CD4-positive, alpha-beta T cell (primary cell): ENCODE data around the gene ESRP2. TPM values are rescaled to one million over a fixed set of nuclear protein-coding genes. Genes with fewer than 3 reads are reported as not detected.

Source experiments
- ATAC-seq: fragments of 200-7000 bp; cut with Tn5 transposase; one replicate; pipeline ENCODE4 v1.10.0; 2022; ENCODE audit warnings: mild to moderate bottlenecking; ENCODE audit not compliant: poor library complexity
- CTCF ChIA-PET: fragments of 350-600 bp; sonication (Branson Sonifier 250); formaldehyde crosslinking; loops from one replicate; lab custom pipeline; 2021; ENCODE audit warnings: antibody characterized with exemption, inconsistent platforms; lab: Charles Lee
- POLR2A ChIA-PET: fragments of 350-600 bp; sonication (Branson Sonifier 250); formaldehyde crosslinking; loops from one replicate; lab custom pipeline; 2021; ENCODE audit warnings: antibody characterized with exemption, inconsistent platforms; lab: Charles Lee
- DNase-seq, 14 experiments: peaks; one replicate each; pipeline ENCODE4 v3.0.0-alpha.2; 2013 to 2020; ENCODE audit warnings: mixed read lengths in 2 of 14
- H3K27ac ChIP-seq, 2 donors: one replicate each; pipeline versions ENCODE4 v1.5.1 to v1.7.0; 2013; ENCODE audit warnings: low read length in 2 of 2, low read depth in 1 of 2, mild to moderate bottlenecking in 1 of 2
- H3K27me3 ChIP-seq, 2 experiments: 1 replicate in 1 of 2; 2 replicates in 1 of 2; pipeline versions ENCODE4 v1.6.1 to v1.7.0; 2013; ENCODE audit warnings: low read length in 2 of 2, control low read depth in 1 of 2, mild to moderate bottlenecking in 1 of 2, moderate library complexity in 1 of 2; ENCODE audit not compliant: insufficient read depth in 2 of 2, control insufficient read depth in 1 of 2
- H3K36me3 ChIP-seq: one replicate; pipeline ENCODE4 v1.6.1; 2013; ENCODE audit warnings: low read length, control low read depth; ENCODE audit not compliant: insufficient read depth
- H3K4me1 ChIP-seq: one replicate; pipeline ENCODE4 v1.6.1; 2013; ENCODE audit warnings: low read length, control low read depth; ENCODE audit not compliant: insufficient read depth
- H3K4me3 ChIP-seq: one replicate; pipeline ENCODE4 v1.5.1; 2013; ENCODE audit warnings: mild to moderate bottlenecking, low read length, moderate library complexity
- H3K9me3 ChIP-seq, 2 experiments: 1 replicate in 1 of 2; 2 replicates in 1 of 2; pipeline versions ENCODE4 v1.6.1 to v1.7.0; 2013; ENCODE audit warnings: low read length in 2 of 2, mild to moderate bottlenecking in 2 of 2, control low read depth in 1 of 2, moderate library complexity in 1 of 2; ENCODE audit not compliant: control insufficient read depth in 1 of 2, insufficient read depth in 1 of 2
- H3K27ac Mint-ChIP-seq: one replicate; pipeline ENCODE4 v1.8.0; 2020; ENCODE audit warnings: mixed read lengths
- H3K27me3 Mint-ChIP-seq: one replicate; pipeline ENCODE4 v1.8.0; 2021; ENCODE audit warnings: mixed read lengths
- H3K36me3 Mint-ChIP-seq: one replicate; pipeline ENCODE4 v1.8.0; 2021; ENCODE audit warnings: low read depth, mixed read lengths
- H3K4me1 Mint-ChIP-seq: one replicate; pipeline ENCODE4 v1.8.0; 2021; ENCODE audit warnings: low read depth, mixed read lengths
- H3K4me3 Mint-ChIP-seq: one replicate; pipeline ENCODE4 v1.8.0; 2020; ENCODE audit warnings: mild to moderate bottlenecking, mixed read lengths
- H3K9me3 Mint-ChIP-seq: one replicate; pipeline ENCODE4 v1.8.0; 2020; ENCODE audit warnings: mixed read lengths
- CTCF ChIP-seq: fragments of 200-600 bp; IDR thresholded peaks from one replicate; pipeline ENCODE4 v1.8.0; 2022; ENCODE audit warnings: antibody characterized with exemption, mild to moderate bottlenecking
- intact Hi-C, 2 experiments: fragments of 100-400 bp; cut with DNase I in 1 of 2; cut with micrococcal nuclease in 1 of 2; formaldehyde crosslinking; loops; one replicate each; pipeline versions ENCODE4 v1.15.1 to v1.9.0; 2023 to 2025; cut with DNase I, micrococcal nuclease
- total RNA-seq, 174 experiments: library from RNA in 2 of 174; stranded (reverse) in 2 of 174; gene quantifications; one replicate each; pipeline ENCODE4 v1.2.3 and lab custom pipeline; 2021 to 2026

The ESRP2 gene
- total RNA-seq, 2 experiments from 2014 or later: not detected

GRCh38 chr16:68264128-68265077, 28.5 kb upstream of the ESRP2 start, which contains the start of gene SLC7A6:
TSS of gene SLC7A6 (plus strand) at chr16:68264526. CDS start at chr16:68274727, 10,201 bp downstream.
- H3K27me3 Mint-ChIP-seq: no peaks in the 10 kb centered on the region
- Histone ChIP-seq H3K4me1 (peaks cover 62% of the 10 kb centered on the region), H3K27ac (peak within 1 kb of the TSS; percentile 96 to 99), H3K27me3 (no peaks in the 10 kb centered on the region), H3K36me3 (peaks cover 24% of the 10 kb centered on the region), H3K4me3 (peak within 1 kb of the TSS; percentile 74), H3K9me3 (no peaks in the 10 kb centered on the region)
- TF ChIP-seq CTCF: peak; percentile 63
- peak within 1 kb of the TSS; percentile 94 for H3K27ac Mint-ChIP-seq
- peak within 1 kb of the TSS; percentile 98 for H3K4me3 Mint-ChIP-seq
- CTCF ChIA-PET: interaction anchor here (0.6 to 5.8 kb wide), 15 partner anchors 10 to 246 kb away, joined by 3 to 278 read pairs (median 4); partner anchors contain the start of genes PLA2G15, PRMT7 and SLC7A6OS
- DNase-seq: peak; percentile 59 to 94 (median 76)
- H3K9me3 Mint-ChIP-seq: no peaks in the 10 kb centered on the region
- peaks cover 46% of the 10 kb centered on the region for H3K36me3 Mint-ChIP-seq
- POLR2A ChIA-PET: interaction anchor here (0.6 to 5.1 kb wide), 19 partner anchors 8 to 185 kb away, joined by 3 to 151 read pairs (median 6); partner anchors contain the start of genes ESRP2, NFATC3, PLA2G15 and PRMT7
- intact Hi-C loops: loop anchor here (1.0 to 5.0 kb wide), 7 partner anchors 12 to 253 kb away; partner anchors contain the start of genes PRMT7 (in 1 of the 2) and SLC7A6OS (in 1 of the 2)
- peak; percentile 69 for ATAC-seq
- H3K4me1 Mint-ChIP-seq: peaks cover 62% of the 10 kb centered on the region

GRCh38 chr16:68263559-68264127, 27.7 kb upstream of the ESRP2 start:
- Histone ChIP-seq H3K36me3 (peaks cover 23% of the 10 kb centered on the region), H3K9me3 (no peaks in the 10 kb centered on the region), H3K4me3 (peak overlapping the region; percentile 74), H3K27ac (peak overlapping the region; percentile 96 to 99), H3K4me1 (peaks cover 56% of the 10 kb centered on the region), H3K27me3 (no peaks in the 10 kb centered on the region)
- Mint-ChIP-seq H3K9me3 (no peaks in the 10 kb centered on the region), H3K27ac (peak overlapping the region; percentile 94), H3K4me1 (peaks cover 56% of the 10 kb centered on the region), H3K36me3 (peaks cover 44% of the 10 kb centered on the region), H3K4me3 (peak overlapping the region; percentile 98), H3K27me3 (no peaks in the 10 kb centered on the region)
- ChIA-PET CTCF (interaction anchor here (0.6 to 5.8 kb wide), 15 partner anchors 11 to 246 kb away, joined by 3 to 278 read pairs (median 4); partner anchors contain the start of genes PLA2G15, PRMT7 and SLC7A6OS), POLR2A (interaction anchor here (0.6 to 5.1 kb wide), 19 partner anchors 9 to 184 kb away, joined by 3 to 151 read pairs (median 5); partner anchors contain the start of genes ESRP2, NFATC3, PLA2G15 and PRMT7)
- TF ChIP-seq CTCF: no peak
- DNase-seq (no peak), ATAC-seq (no peak)
- intact Hi-C loops: loop anchor here (1.0 to 5.0 kb wide), 4 partner anchors 21 to 254 kb away; partner anchors contain the start of genes PRMT7 (in 1 of the 2) and SLC7A6OS (in 1 of the 2)
